ENCODE data around the gene RIN3.

RIN3 gene

DNA sequence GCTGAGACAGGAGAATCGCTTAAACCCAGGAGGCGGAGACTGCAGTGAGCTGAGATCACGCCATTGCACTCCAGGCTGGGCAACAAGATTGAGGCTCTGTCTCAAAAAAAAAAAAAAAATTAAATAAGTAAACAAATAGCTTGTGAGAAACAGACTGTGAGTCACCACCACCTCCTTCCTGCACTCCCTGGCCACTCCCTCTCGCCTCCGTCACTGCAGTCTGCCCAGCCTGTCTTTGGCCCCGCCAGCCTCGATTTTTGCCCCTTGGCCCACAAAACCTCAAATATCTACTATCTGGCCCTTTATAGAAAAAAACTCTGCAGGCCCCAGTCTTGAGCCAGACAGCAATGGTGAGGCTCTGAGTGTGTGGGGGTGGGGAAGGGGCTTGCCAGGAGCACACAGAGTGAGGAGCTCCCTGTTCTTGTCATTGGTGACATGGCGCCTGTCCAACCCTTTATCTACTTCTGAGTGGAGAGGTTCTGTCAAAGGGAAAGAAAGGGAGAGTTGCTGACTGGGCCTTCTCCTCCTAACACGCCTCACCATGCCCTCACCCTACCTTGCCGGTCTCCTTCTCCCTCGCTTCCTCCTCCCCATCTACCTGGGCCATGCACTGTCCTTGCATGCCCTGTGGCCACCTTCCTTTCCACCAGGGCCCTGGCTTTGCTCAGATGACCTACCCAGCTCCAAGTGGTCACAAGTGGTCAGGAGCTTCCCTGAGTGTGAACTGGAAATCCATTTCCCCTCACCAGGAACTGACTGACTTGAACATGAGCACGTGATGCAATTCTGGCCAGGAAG is 212.8 kb downstream of the RIN3 start:
- TF ChIP-seq, protein P1, sequence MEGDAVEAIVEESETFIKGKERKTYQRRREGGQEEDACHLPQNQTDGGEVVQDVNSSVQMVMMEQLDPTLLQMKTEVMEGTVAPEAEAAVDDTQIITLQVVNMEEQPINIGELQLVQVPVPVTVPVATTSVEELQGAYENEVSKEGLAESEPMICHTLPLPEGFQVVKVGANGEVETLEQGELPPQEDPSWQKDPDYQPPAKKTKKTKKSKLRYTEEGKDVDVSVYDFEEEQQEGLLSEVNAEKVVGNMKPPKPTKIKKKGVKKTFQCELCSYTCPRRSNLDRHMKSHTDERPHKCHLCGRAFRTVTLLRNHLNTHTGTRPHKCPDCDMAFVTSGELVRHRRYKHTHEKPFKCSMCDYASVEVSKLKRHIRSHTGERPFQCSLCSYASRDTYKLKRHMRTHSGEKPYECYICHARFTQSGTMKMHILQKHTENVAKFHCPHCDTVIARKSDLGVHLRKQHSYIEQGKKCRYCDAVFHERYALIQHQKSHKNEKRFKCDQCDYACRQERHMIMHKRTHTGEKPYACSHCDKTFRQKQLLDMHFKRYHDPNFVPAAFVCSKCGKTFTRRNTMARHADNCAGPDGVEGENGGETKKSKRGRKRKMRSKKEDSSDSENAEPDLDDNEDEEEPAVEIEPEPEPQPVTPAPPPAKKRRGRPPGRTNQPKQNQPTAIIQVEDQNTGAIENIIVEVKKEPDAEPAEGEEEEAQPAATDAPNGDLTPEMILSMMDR (conservative IDR thresholded peaks at IDR 0.05; ENCODE audit: control insufficient read depth, insufficient read depth, low read depth, low read length) = no peak
- peak; percentile 96 for DNase-seq (ENCODE audit: low read depth)
- no peak overlapping the region for H3K4me3 ChIP-seq (ENCODE audit: control insufficient read depth, low read depth, low read length)

DNA sequence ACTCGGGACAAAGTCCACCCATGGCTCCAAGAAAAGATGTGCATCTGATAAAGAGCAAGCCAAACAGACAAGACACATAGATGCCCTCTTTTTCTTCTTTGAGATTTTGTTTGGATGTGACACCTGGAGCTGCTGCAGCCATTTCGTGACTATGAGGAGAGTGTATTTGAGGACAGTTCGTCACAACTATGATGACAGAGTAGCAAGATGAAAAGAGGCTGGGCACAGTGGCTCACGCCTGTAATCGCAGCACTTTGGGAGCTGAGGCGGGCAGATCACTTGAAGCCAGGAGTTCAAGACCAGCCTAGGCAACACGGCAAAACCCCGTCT is 213.3 kb downstream of the RIN3 start:
- TF ChIP-seq, protein P1 (conservative IDR thresholded peaks at IDR 0.05; ENCODE audit: control insufficient read depth, insufficient read depth, low read depth, low read length) = no peak
- no peak overlapping the region for H3K4me3 ChIP-seq (ENCODE audit: control insufficient read depth, low read depth, low read length)
- DNase-seq (ENCODE audit: low read depth) = no peak

DNA sequence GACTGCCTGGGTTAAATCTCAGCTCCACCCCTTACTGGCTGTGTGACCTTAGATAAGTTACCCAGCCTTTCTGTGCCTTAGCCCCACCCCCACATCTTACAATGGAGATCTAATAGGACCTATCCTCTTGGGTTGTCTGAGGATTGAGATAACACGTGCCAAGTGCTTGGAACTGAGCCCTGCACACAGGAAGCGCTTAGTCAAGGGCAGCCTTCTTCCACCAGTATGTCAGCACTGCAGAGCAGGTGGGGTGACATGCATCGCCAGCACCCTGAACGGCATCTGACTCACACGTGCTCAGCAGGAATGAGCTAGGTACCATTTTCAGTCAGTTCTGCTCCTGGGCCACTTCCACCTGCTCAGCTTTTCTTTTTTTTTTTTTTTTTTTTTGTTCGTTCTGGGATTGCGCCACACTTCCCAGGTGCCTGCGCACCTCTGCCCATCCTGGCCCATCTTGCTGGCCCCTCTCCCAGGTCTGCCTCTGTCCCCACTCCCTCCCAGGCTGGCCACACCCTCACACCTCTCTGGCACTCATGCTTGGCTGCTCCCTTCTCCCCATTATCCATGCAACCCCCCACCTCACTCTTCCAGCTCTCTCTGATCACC is 215.3 kb downstream of the RIN3 start:
- H3K4me3 ChIP-seq (ENCODE audit: control insufficient read depth, low read depth, low read length) = no peak overlapping the region
- TF ChIP-seq, protein P1 (conservative IDR thresholded peaks at IDR 0.05; ENCODE audit: control insufficient read depth, insufficient read depth, low read depth, low read length) = no peak
- peak; percentile 79 for DNase-seq (ENCODE audit: low read depth)

DNA sequence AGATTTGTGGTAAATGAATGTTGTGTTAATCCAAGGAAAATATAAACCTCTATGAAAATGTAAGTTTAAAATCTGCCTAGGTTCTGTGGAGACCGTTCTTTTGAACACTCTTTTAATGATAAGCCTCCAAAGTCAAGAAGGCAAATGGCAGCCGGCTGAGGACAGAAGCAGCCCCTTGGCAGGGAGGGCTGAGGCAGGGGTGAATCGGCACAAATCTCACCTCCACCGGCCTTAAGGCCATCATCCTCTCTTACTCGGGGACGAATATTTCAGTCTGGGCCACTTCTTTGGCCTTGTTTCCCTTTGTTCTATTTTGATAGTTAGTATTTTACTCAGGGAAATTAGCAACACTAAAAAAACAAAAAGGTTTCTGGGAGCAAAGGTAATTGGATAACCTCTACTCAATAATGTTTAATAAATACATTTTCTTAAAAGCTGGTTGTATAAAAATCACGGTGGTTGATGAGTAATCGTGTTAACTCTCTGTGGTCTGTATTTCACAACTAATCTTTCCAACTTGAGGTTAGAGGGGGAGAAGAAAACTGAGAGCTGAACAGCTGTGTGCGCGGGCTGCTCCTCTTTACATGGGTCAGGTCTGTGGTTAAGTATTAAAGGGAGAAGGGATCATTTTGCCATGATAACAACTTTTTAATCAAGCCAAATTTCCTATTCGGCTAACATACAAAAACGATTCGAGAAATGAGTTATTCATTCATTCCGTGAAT is 216.2 kb downstream of the RIN3 start:
- TF ChIP-seq, protein P1 (conservative IDR thresholded peaks at IDR 0.05; ENCODE audit: control insufficient read depth, insufficient read depth, low read depth, low read length) = no peak
- no peak overlapping the region for H3K4me3 ChIP-seq (ENCODE audit: control insufficient read depth, low read depth, low read length)
- DNase-seq (ENCODE audit: low read depth) = peak; percentile 94

DNA sequence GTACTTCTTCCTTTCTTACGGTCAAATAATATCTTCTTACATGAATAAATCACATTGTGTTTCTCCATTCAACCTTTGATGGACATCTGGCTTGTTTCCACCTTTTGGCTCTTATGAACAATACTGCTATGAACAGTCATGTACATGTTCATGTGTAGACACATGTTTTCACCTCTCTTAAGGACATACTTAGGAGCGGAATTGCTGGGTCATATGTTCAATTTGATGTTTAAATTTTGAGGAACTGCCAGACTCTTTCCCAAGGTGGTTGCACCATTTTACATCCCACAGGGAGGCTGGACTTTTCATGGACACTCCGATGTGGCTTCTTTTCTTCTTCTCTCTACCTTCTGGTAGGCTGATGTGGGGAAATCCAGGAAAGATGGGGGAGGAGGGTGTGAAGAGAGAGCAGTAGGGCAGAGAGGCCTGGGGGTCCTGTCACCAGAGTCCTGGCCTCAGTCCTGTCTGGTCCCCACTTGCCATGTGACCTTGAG is 218.1 kb downstream of the RIN3 start:
- TF ChIP-seq, protein P1 (conservative IDR thresholded peaks at IDR 0.05; ENCODE audit: control insufficient read depth, insufficient read depth, low read depth, low read length) = no peak
- no peak overlapping the region for H3K4me3 ChIP-seq (ENCODE audit: control insufficient read depth, low read depth, low read length)
- DNase-seq (ENCODE audit: low read depth) = no peak

DNA sequence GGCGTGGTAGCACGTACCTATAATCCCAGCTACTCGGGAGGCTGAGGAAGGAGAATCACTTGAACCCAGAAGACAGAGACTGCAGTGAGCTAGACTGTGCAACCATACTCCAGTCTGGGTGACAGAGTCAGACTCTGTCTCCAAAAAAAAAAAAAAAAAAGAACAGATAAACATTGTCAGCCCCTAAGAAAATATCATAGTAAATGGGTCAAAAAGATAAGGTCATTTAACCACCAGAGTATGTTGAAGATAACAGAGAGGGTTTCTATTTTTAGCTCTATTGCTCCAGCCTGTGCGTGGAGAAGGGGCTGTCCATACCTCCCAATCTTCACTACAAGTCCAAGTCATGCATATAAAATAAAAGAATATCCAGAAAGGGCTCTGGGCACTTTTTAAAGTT is 219.4 kb downstream of the RIN3 start:
- no peak overlapping the region for H3K4me3 ChIP-seq (ENCODE audit: control insufficient read depth, low read depth, low read length)
- TF ChIP-seq, protein P1 (conservative IDR thresholded peaks at IDR 0.05; ENCODE audit: control insufficient read depth, insufficient read depth, low read depth, low read length) = no peak
- no peak for DNase-seq (ENCODE audit: low read depth)

Data from fibroblast of mammary gland (primary cell).